GM21526 (cell line): Measurements from ENCODE around the gene ZNF365.

ENCODE experiments used
- ATAC-seq: cut with Tn5 transposase; IDR thresholded peaks from one replicate; pipeline ENCODE4 v1.9.1; 2021; ENCODE audit warnings: moderate library complexity; ENCODE audit not compliant: unreplicated experiment, low FRiP score

Gene ZNF365

DNA sequence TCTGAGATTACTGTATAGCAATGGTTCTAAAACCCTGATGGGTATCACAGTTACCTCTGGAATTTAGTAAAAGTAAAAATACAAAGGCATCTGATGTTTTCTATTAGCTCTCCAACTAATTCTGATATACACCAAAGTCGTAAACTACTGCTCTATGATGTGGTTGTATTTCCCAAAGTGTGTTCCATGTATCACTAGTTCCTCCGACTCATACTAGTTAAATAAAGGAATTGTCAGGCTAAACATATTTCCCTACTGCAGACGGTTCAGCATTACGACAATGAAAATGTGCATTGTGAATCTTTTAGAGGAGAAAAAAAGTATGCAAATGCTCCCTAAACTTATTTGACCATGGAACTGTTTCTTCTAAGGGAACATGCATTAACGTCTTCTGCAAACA, 38.9 kb downstream of the ZNF365 start:
- ATAC-seq: no peak

DNA sequence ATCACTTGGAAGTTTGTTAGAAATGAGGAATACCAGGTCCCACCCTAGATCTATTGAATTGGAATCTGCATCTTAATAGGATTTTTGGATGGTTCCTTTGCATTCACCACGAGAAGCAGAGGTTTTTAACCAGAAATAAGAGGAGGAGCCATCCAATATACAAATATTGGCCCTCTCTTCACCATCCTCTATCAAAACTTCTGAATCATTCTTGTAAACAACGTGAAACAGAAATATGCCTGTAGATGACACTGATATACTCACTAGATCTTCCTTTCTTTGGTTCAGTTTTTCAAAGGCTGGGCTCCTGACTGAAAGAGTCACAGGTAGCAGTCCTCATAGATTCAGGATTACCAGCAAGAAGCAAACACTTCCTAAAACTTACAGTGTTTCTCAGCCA, 39.5 kb downstream of the ZNF365 start:
- ATAC-seq: no peak

DNA sequence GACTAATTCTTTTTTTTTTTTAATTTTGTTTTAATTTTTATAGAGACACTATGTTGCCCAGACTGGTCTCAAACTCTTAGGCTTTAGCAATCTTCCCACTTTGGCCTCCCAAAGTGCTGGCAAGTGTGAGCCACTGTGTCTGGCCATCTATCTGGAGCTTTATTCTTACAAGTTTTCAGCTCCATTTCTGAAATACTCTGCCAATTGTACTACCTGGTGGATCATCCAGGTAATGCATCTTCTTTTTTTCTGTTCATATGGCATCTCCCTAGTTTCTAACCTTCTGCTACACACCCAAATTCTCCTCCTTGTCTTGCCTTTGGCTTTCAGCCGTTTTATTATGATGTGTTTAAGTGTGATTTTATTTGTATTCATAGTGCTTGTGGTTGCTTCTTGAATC, 40.2 kb downstream of the ZNF365 start:
- no peak for ATAC-seq

DNA sequence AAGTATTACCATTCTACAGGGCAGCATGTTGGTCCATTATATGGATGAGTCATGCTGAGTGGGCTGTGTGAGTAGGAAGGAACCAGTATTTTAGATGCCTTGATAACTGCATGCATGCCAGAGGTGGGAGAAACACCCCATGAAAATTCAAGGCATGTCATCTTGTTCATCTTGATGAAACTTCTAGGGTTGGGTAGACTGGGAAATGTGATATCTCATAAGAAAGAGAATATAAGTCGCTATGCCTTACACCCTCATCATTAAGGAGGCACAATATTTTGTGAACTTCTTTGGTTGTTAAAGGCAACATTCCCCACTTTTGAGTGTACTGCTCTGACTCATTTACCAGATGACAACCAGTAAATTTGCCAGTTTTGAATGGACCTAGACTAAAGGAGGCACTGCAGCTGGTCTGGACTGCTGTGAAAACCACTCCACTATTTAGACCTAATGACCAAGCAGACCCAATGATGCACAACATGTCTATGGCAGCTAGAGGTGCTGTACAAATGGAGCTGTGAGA, 48.0 kb downstream of the ZNF365 start:
- no peak for ATAC-seq

DNA sequence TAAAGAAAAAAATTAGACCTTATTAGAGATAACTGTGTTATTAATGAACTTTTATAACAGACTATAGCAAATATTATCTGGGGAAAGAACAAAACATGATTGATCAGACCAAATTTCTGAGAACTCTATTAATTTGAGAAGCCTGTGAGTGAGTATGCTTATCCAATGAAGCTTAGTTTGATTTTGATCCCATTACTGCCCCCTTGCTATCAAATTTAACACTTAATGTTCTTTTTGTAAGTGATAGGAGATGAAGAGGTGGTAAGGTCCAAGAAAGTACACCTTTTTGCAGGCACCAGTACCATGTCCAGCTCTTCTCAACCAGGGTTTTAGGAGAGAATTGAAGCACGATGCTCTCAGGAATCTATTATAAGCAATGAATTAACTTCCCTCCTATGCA, 49.9 kb downstream of the ZNF365 start:
- no peak for ATAC-seq

GRCh38 chr10:62426086-62426485, 51.9 kb downstream of the ZNF365 start:
- no peak for ATAC-seq

DNA sequence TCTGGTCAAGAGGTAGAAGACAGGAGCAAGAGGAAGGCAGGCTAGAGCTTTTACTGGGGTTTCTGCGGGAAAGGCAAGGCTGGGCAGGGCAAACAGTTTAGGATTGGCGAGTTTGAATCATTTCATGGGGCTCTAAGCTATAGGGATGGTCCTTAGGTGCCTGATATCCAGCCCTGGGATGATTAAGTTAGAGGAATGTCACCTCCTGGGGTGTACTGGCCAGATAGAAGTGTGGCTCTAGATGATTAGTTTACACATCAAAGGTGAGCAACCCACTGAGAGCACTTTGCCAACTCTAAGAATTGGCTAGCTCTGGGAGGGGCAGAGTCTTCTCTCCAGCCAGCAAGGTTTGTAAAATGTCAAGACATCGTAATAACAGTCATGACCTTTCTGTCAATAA, 52.4 kb downstream of the ZNF365 start:
- no peak for ATAC-seq

GRCh38 chr10:62430881-62431280, 56.7 kb downstream of the ZNF365 start:
- ATAC-seq: no peak

DNA sequence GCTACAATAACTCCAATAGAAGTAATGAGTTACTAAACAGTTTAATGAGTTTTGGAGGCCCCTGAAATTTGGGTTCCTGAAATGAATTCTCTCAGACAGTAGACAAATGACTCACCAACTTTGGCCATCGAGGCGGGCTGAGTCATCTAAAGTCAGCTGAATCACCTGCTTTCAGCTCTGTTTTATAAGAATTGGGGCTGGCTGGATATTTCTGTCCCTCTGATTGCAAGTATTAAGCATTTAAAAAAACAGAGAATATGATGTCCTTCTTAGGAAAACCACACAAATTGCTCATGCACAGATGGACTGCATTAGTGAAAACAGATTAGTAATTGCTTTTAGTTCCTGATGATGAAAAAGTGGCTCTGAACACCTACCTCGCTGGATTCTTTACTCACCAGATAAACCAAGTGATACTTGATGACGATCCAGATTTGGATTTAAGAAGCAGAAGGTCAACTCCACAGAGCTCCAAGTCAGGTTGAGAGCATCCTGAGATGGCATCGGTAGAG, 59.1 kb downstream of the ZNF365 start:
- ATAC-seq: peak; percentile 81

DNA sequence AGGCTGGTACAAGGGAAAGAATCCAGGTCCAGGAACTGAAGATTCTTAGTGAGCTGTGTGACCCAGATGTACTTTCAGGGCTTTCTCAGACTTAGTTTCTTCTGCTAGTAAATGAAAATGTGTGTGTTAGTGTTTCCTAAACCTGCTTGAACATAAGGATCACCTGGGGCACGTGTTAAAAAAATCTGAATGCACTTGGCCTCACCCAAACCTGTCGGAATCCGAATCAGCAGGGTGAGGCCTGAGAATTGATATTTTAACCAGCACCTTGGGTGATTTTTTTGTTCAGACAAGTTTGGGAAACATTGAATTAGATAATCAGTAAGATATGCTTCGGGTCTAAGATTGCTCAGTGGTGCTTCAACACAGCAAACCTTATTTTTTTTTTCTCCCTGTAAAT, 59.7 kb downstream of the ZNF365 start:
- ATAC-seq: no peak

- ATAC-seq: no peak
Observed at GRCh38 chr10:62437696-62438095, 63.5 kb downstream of the ZNF365 start.

- ATAC-seq: no peak
Observed at GRCh38 chr10:62442006-62442405, 67.8 kb downstream of the ZNF365 start.

DNA sequence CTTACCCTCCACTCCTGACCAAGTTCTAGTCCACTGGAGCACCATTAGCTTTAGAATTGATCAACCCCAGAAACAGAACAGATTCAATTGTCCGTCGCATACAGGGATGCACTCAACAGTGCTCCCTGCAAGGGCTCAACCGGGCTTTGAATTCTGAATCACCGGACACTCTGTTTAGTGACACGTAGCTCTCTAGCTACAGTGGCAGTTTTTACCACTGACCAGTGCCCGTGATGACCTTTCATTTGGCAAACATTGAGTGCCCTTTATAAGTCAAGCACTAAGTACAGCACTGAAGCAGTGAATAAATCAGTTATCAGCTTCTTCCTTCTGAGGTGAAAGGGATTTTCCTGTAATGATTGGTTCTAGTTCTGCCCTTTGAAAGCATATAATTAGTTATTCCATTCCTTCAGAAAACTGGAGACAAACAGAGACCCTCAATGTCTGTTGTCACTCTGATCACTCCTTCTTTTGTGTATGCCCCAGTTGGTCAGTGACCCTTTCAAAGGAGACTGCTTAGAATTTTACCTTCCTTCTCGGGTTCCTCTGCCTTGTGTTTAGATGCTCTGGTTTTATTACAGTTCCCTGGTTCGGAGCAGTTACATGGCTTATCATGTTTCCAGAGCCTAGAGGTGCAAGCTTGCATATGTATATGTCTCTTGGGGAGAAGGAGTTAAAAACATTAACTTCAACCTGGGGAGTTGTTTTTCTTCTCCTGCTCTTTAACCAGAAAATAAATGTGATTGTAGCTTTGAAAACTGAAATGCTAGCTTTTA, 68.9 kb downstream of the ZNF365 start:
- no peak for ATAC-seq

DNA sequence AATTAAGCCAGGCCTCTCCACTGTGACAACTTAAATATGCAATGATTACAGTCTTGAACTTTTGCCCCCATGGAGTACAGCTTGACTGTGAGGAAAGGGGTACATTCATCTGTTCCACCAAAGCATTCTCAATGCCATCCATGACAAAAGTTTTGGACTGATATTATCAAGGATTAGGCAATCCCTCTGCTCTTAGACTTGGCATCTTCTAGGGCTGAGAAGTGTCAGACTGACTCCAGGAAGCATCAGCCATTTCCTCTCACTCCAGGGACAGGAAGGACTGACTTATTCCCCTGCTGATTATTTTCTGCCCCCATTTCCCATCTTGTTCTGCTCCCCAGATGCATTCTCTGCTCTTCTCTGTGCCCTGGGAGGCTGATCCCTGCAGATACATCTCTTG, 69.7 kb downstream of the ZNF365 start:
- no peak for ATAC-seq

- no peak for ATAC-seq
Observed at GRCh38 chr10:62446627-62447026, 72.5 kb downstream of the ZNF365 start.

GRCh38 chr10:62450912-62451610, 76.9 kb downstream of the ZNF365 start:
- no peak for ATAC-seq

- no peak for ATAC-seq
Observed at GRCh38 chr10:62451611-62451975, 77.4 kb downstream of the ZNF365 start.
